GM11168 (cell line): ENCODE data around the gene LRMDA.

Experiments
- in situ Hi-C: fragments of 300-500 bp; cut with MboI; formaldehyde crosslinking; loops from one replicate; pipeline ENCODE4 v1.12.0; 2022; ENCODE audit warnings: low sequenced_read_pairs; ENCODE audit not compliant: unreplicated experiment

LRMDA gene

DNA sequence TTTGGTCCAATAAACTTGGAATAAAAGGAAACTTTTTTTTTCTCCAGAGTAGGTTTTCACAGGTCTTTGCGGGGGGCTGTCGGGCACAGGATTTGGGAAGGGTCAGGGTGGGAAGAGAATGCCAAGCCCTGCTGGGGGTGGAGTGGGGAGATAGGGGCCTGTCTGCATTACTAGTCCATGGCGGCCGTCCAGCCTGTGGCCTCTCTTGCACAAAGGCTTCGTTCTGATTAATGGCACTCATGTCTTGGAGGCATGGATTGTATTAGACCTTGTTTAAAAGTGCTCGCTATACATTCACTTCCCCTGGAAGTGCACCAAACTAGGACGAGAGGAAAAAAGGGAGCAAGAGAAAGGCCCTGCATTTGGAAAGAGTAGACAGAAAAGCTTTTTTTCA is 37.2 kb downstream of the LRMDA start:
- in situ Hi-C loops = no loop called here

- in situ Hi-C loops = no loop called here
These were observed 37.7 kb downstream of the LRMDA start for GRCh38 chr10:75469006-75469616.

DNA sequence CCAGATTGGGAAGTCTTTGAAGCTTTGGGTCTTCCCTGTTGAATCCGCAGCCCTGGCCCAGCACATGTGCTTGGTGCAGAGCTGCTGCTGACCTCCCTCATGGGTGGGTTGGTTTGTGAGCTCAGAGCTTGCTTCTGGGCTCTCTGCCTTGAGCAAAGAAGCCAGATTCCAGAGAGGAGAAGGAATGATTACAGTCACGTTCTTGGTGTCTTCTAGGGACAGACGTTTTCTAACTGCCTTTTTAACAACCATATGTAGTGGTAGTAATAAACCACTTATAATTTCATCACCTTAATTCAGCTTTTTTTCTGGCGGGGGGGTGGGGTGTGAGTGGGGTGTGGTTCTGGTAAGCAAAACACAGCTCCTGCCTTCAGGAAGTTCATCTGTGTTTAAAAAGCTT is 39.5 kb downstream of the LRMDA start:
- in situ Hi-C loops = no loop called here

GRCh38 chr10:75472685-75473084 is 41.3 kb downstream of the LRMDA start:
- in situ Hi-C loops = no loop called here

DNA sequence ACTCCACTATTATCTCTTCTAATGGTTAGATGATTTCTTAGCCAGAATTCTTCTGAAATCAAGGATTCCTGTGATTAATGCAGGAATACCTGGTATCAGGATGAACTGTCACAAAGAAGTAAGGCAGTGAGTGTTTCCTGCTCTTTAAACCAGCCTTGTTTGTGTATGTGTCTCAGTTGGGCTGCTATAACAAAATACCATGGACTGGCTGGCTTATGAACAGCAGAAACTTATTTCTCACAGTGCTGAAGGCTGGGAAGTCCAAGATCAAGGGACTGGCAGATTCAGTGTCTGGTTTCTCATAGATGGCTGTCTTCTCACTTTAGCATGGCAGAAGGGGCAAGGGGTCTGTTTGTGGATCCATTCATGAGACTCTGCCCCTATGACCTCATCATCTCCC is 42.7 kb downstream of the LRMDA start:
- in situ Hi-C loops = no loop called here

- in situ Hi-C loops = no loop called here
These were observed 44.2 kb downstream of the LRMDA start for GRCh38 chr10:75475460-75476182.

- in situ Hi-C loops = no loop called here
These were observed 45.1 kb downstream of the LRMDA start for GRCh38 chr10:75476569-75476968.

GRCh38 chr10:75476985-75477384 is 45.6 kb downstream of the LRMDA start:
- in situ Hi-C loops = no loop called here

GRCh38 chr10:75477680-75478079 is 46.3 kb downstream of the LRMDA start:
- in situ Hi-C loops = no loop called here

GRCh38 chr10:75480374-75480773 is 49.0 kb downstream of the LRMDA start:
- in situ Hi-C loops = no loop called here

DNA sequence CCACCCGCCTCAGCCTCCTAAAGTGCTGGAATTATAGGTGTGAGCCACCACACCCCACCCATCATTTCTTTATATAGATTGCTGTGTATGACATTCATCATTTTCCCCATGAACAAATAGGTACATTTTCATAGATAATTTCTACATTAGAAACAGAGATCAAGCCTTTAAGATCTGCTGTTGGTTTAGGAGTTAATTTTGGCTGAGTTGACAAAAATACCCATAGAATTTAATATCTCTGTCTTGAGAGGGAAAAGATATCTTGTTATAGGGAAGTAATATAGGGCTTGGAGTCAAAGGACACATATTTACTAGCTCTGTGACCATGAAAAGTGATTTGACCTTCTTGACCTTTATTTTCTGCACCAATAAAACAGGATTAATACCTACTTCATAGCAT is 51.8 kb downstream of the LRMDA start:
- in situ Hi-C loops = no loop called here

GRCh38 chr10:75484717-75485116 is 53.3 kb downstream of the LRMDA start:
- in situ Hi-C loops = no loop called here

DNA sequence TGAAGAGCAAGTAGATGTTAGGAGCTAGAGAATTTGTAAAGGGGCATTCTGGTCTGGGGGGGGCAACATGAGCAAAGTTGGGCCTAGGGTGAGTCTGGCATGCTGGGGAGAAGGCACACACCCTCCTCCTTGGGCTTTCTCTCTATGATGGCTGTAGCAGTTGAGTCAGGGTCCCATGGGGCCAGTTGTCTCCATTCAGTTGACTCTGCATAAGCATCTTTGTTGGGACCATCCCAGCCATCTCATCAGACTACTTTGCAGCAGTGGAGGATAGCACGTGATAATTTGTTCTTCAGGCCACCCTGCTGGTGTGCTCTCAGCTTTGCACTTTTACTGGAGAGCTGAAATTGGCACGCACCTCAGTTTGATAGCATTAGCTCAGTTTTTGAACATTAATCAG is 55.2 kb downstream of the LRMDA start:
- in situ Hi-C loops = no loop called here

- in situ Hi-C loops = no loop called here
These were observed 55.8 kb downstream of the LRMDA start for GRCh38 chr10:75487087-75487754.

GRCh38 chr10:75487755-75488125 is 56.3 kb downstream of the LRMDA start:
- in situ Hi-C loops = no loop called here

DNA sequence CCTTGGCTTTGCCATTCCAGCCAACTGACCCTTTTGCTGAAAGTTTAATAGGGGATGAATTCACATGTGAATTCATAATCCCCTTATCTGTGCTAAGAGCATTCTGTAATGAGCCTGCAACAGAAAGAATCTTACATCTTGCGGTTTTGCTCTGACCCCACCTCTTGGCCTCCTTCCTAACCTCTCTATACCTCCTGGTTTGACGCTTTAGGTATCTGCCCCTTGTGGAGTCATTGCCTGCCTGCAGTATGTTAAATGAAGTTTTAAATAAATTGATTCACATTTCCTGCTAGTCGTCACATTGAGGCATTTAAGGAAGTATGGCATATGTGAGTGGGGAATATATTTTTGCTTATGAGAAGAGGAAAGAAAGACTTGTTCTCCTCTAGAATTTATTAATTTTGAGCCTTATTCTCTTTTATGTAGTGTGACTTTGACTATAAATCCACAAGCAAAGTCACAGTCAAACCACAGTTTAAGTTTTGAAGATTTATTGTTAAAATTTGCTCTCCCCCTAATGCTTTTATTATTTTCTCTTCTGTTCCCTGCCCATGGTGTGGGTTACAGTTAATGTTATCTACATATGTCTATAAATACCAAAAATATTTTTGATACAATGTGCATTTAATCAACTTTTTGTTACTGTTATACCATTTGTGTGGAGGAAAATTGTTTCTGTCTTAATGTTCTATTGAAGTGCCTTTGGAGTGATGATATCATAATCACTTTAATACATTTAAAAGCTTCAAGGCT is 60.9 kb downstream of the LRMDA start:
- in situ Hi-C loops = no loop called here

GRCh38 chr10:75493464-75493863 is 62.0 kb downstream of the LRMDA start:
- in situ Hi-C loops = no loop called here

DNA sequence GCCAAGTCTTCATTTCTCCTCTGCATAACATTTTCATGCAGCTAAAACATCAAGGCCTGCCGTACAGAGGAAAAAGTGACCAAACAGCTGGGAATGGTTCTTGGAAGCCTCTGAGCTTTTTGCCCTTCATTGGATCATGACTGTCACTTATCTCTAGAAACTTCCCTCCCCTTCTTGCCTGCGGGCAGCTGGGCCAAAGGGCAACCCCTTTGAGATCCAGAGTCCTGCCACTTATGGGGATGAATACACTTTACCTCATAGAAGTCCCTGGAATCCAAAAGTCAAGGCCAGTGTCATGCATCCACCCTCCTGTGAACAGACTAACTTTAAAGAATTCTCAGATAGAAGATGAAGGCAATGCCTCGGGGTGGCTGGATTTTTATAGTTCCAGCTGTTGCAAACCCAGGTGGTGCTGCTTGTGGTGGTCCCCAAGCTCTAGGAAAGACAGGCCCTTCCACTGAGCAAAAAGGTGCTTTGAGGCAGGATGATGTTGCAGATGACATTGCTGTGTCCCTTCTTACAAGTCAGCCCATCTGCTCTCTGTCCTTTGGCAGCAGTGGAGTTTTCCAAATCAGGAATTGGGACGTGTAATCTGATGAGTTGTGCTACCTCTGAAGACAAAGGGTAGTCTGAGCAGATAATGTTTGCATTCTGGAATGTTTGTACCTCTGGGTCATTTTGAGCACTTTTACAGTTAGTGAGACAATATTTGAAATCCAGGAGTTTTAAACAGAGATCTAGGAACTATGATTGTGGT is 64.2 kb downstream of the LRMDA start:
- in situ Hi-C loops = no loop called here

GRCh38 chr10:75496191-75496567 is 64.8 kb downstream of the LRMDA start:
- in situ Hi-C loops = no loop called here
